LHCN-M2 (cell line): Measurements from ENCODE around the gene RPUSD3. TPM values are rescaled to one million over a fixed set of nuclear protein-coding genes. Genes with fewer than 3 reads are reported as not detected.
"Not testable (repeated sequence)": the region's sequence is repeated elsewhere in the genome, so short reads cannot be mapped to it uniquely, and the experiment has no call there.

Experiments
- DNase-seq: peaks from one replicate; pipeline ENCODE4 v3.0.0-alpha.2; 2012; ENCODE audit warnings: low read depth
- total RNA-seq: library from RNA; depleted of rRNA; stranded (reverse); fragments of >200 nt; gene quantifications from 2 replicates; pipeline ENCODE4 v1.2.3, GENCODE V29; 2014

RPUSD3 gene
- total RNA-seq, 1 experiment from 2014 or later: 48.0 TPM

DNA sequence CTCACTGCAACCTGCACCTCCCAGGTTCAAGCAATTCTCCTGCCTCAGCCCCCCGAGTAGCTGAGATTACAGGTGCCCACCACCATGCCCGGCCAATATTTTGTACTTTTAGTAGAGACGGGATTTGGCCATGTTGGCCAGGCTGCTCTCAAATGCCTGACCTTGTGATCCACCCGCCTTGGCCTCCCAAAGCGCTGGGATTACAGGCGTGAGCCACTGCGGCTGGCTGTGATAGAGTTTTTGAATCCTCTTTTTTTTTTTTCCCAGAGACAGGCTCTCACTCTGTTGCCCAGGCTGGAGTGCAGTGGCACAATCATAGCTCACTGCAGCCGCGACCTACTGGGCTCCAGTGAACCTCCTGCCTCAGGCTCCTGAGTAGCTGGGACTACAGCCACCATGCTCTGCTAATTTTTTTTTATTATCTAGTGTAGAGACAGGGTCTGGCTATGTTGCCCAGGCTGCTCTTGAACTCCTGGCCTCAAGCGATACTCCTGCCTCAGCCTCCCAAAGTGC is 21.4 kb upstream of the RPUSD3 start:
- not testable (repeated sequence) for DNase-seq

DNA sequence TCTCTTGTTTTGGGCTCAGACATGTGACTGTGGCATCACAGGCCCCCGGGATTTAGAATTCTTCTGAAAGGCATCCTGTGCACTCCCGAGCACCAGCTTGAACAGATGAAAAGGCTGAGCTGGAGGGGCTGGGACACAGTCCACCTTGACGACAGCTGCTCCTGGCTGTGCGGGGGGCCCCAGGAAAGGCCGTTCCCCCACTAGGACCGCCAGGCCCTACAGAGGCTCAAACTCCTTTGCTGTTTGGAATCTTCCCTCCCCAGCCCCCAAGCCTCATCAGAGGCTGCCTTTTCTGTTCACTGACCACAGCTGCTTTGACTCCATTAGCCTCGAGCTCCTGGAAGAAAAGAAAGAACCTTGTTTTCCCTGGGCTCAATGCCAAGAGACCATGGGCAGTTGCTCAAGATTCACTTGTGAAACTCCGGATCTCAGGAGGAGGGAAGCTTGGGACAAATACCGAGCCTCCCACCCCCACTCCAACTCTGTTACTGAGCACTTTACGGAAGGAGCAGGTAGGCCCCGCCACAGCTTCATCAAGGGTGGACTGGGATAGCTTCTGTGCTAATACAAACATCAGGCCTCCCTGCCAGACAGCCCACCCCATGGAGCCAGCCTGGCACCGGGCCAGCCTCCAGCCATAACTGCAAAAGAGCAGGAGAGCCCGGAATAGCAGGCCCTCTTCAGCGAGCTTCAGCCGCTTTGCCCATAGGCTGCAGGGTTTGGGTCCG is 20.6 kb upstream of the RPUSD3 start:
- DNase-seq: peak; percentile 79

DNA sequence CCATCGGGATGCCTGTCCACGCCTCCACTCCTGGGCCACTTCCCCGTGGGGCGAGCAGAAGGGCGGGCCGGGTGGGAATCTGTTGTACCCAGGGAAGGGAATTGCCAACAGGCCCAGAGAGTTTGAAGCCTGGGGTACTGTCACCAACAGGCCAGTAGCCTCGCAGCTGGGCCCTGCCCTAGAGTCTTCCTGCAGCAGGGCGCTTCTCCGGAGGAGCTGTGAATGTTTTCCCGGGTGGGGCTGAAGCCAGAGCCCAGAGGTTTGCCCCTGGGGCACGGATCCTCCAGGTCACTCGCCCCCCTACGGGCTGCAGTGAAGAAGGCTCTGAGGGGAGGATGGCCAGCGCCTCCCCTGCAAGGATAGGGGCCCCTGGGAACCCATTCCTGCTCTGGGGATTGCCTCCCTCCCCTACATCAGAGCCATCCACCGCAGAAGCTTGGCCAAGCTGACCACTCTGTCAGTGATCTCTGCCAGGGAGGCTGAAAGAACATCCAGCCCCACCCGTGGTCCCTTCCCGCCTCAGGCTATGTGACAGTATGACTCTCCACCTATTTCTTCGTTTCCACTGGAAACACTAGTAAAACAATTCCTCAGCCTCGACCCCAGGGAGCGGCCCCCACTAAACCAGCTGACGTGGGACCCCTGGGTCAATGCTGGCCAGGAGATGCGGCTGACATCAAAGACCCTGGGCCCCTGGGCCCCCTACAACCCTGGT is 19.4 kb upstream of the RPUSD3 start:
- DNase-seq: no peak

DNA sequence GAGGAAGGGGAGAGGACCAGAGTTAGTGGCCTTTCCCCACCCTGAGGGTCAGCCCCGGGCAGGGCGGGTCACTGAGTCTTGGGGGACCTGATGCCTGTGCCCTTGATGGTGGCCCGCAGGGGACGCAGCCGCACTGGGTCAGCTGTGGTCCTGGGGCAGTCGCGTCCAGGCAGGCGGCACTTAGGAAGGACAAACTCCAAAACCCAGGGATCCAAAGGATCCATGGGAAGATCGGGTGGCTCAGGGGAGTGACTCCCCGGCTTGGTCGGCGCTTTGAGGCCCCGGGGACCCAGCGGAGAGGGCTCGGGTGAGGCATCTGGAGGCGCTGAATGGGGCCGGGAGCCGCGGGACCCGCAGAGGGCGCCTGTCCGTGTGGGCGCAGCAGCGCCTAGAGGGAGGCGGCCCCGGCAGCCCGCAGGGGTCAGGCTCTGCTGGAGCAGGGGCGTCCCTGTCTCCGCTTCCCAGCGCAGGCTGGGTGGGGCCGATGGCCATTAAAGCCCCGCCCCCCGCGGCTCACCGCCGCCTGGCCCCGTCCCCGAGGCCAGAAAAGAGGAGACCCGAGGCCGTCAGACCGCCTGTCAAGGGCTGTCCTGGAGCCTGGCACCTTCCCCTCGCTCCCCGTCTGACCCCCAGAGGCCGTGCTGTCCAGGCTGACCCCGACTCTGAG is 18.7 kb upstream of the RPUSD3 start:
- DNase-seq: peak; percentile 22

DNA sequence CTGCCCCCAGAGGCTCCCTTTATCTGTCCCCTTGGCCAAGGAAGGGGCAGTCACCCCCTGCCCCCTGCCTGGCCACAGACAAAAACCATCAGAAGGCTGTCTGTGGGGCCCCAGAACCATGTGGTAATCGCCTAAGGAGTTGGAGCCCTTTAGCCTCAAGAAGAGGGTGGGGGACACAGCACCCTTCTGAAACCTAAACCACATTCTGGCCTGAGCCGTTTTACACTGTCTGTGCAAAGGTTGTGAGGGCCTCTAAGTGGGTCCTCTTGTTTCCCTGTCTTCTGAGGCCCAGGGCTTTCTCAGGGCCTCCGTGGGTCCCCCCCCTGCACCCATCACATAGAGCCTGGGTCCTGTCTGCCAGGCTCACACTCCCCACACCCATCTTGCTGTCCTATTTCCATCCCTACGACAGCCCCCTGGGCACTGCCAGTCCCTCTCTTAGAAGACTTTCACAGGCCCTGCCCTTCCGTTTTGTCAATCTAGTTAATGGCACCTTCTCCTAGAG is 17.9 kb upstream of the RPUSD3 start:
- DNase-seq: no peak

DNA sequence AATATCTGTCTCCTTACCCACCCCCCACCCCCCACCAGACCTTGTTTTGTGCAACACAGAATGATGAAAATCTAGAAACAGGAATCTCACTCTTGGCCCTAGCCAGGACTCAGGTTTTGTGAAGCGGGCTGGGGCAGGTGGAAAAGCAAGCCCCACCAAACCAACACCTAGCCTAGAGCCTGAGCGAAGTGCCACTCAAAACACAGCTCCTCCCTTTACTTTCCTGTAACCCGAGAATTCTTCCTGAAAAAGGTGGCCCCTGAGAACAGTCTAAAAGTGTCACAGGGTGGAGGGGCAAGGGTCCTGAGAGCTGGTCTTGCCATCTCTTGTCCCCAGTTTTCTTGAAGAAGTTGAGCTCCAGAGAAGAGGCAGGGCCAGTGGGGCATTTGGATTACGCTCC is 17.4 kb upstream of the RPUSD3 start:
- DNase-seq: no peak

DNA sequence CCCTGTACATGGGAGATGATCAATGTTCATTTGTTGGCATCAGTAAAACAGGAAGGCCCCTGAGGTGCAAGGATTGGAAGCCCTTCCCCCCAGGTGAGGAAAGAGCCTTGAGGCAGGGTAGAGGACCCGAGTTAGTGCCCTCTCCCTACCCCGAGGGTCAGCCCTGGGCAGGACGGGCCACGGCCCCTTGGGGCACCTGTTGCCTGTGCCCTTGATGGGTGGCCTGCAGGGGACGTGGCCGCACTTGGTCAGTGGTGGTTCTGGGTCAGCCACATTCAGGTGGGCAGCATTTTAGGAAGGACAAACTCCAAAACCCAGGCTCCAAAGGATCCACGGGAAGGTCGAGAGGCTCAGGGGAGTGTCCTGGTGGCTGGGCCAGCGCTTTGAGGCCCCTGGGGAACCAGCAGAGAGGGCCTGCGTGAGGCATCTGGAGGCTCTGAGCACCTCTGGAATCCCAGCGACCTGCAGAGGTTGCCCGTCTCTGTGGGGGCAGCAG is 15.8 kb upstream of the RPUSD3 start:
- DNase-seq: no peak

DNA sequence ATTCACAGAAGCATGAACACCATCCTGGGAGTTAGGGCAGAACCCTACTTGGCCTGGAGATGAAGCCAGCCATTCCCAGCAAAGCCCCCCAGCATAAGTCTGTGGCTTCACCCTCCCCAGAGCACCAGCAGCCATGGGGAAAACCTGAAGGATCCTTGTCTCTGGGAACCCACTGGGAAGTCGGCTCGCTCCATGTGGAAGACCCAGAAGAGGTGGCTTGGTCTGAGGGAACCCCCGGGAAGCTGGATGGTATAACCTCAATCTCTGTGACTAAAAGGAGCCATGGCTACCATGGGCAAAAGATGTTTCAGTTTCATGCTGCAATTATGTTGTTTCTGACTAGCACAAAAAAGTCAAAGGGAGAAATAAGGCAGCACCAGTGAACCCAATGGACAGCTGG is 11.8 kb upstream of the RPUSD3 start:
- no peak for DNase-seq

DNA sequence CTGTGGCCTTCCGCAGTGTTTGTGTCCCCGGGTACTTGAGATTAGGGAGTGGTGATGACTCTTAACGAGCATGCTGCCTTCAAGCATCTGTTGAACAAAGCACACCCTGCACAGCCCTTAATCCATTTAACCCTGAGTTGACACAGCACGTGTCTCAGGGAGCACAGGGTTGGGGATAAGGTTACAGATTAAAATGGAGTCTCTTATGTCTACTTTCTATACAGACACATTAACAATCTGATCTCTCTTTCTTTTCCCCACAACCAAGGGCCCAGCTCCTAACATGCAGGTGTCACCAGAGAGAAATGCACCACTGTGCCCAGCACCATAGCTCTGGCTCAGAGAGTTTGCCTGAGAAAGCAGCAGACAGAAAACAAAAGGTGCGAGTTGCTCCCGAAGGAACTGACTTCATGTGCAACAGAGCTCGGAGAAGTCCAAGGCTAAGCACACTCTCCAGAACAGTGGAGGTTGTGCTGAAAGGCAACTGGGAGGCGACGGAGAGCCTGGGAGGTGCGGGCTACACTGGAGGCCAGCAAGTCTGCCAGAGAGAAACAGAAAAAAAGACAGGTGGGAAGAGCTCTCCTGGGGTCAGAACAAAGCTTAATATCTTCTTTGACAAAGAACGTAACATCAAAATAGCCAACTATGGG is 10.6 kb upstream of the RPUSD3 start:
- DNase-seq: not testable (repeated sequence)

DNA sequence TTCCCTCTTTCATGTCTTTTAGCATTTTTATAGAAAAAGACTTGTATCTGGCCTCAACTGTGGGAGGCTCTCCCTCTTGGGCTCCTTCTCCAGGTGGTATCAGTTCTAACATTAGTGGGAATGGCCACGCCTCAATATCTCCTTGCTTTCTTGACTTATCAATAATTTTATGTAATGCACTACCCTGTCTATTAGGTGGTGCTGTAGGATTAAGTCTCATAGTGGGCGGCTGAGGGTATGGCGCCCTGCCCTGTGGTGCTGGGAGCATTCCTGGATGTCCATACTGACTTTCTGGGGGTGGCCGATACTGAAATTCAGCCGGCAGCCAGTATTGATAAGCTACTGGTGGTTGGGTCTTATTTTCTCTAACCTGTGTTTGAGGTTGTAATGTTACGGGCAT is 8.7 kb upstream of the RPUSD3 start:
- DNase-seq: no peak

DNA sequence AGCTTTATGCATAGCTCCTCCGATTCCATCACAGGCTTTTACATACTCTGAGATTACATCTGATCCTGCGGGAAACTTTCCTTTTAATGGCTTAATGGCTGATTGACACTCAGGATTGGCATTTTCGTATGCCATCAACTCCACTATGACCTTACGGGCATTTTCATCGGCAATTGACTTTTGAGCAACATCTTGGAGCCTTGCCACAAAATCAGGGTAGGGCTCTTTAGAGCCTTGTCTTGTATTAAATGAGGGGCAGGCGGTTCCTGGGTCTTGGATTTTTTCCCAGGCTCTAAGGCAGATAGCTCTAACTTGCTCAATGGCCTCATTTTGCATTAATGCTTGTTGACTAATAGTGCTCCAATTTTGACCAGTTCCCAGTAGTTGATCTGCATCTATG is 8.1 kb upstream of the RPUSD3 start:
- not testable (repeated sequence) for DNase-seq

DNA sequence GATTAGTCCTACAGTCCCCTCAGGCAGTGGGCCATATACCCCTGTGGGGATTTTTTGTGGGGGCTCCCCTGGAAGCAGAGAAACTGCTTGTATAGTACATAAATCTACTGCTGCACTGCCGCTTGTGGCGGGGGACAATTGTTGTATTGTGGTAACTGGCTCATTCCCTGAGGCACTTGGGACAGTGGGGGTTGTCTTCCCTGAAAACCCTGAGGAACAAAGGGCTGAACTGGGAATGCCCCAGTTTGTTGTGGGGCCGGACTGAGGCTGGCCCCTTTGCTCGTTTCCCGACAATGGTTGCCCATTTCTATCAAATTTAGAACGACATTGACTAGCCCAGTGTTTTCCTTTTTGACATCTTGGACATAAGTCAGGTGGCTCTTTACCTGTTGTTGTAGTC is 7.6 kb upstream of the RPUSD3 start:
- DNase-seq: not testable (repeated sequence)

DNA sequence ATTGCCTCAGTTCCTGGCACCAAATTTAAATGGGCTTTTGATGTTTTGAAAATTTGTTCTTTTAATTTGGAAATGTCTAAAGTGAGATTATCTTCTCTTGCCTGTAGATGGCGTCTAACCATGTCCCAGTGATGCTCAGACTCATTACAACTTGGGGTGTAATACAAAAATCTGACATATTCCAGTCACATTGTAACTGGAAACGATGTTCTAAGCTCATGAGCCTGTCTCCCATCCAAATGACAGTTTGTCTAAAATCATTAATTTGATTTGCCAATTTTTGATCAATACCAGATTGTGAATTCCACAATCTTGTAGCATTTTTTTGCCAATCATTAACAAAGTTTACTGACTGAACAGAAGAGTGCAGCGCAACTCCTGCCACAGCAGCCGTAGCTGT is 5.1 kb upstream of the RPUSD3 start:
- peak; percentile 43 for DNase-seq

DNA sequence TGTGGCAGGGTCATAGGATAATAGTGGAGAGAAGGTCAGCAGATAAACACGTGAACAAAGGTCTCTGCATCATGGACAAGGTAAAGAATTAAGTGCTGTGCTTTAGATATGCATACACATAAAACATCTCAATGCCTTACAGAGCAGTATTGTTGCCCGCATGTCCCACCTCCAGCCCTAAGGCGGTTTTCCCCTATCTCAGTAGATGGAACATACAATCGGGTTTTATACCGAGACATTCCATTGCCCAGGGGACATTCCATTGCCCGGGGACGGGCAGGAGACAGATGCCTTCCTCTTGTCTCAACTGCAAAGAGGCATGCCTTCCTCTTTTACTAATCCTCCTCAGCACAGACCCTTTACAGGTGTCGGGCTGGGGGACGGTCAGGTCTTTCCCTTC is 4.1 kb upstream of the RPUSD3 start:
- not testable (repeated sequence) for DNase-seq

DNA sequence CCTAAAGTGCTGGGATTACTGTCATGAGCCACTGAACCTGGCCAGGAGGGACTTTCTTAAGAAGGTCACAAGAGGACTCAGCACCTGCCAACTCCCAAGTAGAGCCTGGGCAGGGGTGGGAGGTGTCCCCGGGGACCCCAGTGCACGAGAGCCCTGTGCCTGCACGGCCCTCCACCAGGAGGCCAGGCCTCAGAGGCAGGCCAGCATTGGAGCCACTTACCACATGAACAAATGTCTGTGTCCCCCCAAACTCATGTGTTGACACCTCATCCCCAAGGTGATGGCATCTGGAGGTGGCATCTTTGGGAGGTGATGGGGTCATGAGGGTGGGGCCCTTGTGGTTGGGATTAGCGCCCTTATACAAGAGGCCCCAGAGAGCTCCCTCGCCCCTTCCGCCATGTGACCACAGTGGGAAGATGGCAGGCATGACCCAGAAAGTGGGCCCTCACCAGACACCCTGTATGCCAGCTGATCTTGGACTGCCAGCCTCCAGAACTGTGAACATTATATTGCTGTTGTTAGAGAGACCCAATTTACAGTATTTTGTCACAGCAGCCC is 3.2 kb upstream of the RPUSD3 start:
- DNase-seq: no peak

DNA sequence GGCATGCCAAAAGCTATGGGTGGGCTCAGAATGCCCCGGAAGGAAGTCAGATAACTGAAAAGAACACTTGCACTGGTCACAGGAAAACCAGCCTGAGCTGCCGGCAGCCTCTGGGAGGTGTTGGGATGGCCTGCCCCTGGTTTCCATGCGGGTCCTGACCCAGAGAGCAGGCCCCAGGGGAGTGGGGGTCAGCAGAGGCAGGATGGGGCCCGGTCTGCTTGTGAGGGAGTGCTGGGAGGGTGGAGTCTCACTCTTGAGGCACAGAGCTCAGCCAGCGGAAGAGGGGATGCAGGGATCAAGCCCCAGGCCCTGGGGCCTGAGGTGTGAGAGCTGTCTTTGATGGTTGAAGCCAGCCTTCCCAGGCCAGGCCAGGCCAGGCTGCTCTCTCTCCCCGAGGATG is 2.4 kb upstream of the RPUSD3 start:
- no peak for DNase-seq

DNA sequence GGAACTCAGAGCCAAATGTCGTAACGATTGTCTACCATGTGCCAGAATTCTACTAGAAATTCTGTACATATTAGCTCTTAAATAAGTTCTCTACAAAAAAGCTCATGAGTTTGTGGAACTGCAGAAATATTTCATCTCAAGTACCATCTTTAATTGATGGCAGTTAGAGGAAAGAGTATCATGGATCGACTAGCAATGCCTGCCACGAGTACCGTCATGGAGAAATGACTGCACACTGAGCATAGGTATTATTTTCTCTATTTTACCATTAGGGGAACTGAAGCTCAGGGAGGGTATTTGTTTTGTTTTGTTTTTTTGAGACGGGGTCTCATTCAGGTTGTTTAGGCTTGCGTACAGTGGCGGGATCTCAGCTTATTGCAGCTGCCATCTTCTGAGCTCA is 2.8 kb downstream of the RPUSD3 start:
- no peak for DNase-seq

DNA sequence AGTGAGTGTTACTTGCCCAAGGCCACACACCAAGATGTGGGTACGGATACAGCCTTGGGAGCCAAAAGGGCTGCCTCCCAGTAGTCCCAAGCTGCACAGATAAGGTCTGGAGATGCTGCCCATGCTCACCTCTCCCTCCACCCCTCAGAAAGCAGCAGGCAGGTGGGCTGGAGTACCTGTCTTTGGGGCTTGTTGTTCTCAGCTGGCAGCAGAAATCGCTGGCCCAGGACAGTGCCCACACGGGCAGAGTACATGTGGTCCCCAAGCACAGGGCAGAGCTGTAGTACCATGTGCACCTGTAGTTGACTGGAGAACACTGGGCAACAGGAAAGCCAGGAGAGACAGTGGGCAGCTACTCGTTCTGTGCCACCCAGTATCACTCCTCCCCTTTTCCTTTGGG is 5.0 kb downstream of the RPUSD3 start:
- no peak for DNase-seq

DNA sequence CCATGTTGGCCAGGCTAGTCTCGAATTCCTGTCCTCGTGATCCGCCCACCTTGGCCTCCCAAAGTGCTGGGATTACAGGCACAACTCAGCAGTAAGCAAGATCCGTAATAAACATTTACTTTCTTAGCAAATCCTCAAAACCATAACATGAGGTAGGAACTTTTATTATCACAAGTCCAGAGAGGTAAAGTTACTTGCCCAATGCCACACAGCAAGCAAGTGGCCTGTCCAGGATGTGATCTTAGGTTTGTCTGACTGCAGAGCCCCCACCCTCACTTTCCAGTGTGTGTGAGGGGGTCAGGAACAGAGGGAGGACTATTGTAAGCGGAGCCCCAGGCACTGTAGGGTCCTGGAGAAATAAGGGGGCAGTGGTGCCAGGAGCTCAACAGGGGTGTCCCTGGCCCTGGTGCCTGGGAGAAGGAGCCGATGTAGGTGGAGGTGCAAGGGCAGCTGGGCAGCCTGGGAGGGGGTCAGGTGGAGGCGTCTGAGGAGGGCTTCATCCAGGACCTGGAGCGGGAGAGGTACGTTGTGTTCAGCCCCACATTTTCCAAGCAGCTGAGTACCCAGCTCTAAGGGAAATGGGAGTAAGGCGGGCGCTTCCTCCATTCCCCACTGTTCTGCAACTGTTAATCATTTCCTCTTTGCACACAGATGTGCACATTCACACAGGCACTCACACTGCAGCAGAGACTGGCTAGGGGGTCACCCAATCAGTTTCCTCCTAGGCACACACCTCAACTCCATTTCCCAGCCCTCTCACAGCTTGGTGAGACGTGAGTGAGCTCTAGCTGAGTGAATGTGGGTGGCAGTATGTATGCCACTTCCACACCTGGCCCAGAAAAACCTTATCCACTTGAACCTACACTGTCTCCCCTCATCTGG is 5.9 kb downstream of the RPUSD3 start:
- no peak for DNase-seq
